Naive thymus-derived CD4-positive, alpha-beta T cell (primary cell): ENCODE results near the gene P2RY2. TPM values are rescaled to one million over a fixed set of nuclear protein-coding genes. Genes with fewer than 3 reads are reported as not detected.

ENCODE experiments used
- ATAC-seq: fragments of 150-1000 bp; cut with Tn5 transposase; 2 replicates; pipeline ENCODE4 v1.10.0; 2021; ENCODE audit warnings: mild to moderate bottlenecking, moderate library complexity
- CTCF ChIA-PET: fragments of 350-600 bp; sonication (Branson Sonifier 250); formaldehyde crosslinking; loops from one replicate; lab custom pipeline; 2021; ENCODE audit warnings: antibody characterized with exemption; lab: Charles Lee
- POLR2A ChIA-PET: fragments of 350-600 bp; sonication (Branson Sonifier 250); formaldehyde crosslinking; loops from one replicate; lab custom pipeline; 2021; ENCODE audit warnings: antibody characterized with exemption, inconsistent platforms; lab: Charles Lee
- DNase-seq, 9 donors: peaks; one replicate each; pipeline versions ENCODE4 v3.0.0 to v3.0.0-alpha.2; 2020 to 2022; ENCODE audit warnings: mixed read lengths in 1 of 9
- H3K27ac ChIP-seq: one replicate; pipeline ENCODE4 v1.7.0; 2013; ENCODE audit warnings: mild to moderate bottlenecking, low read depth, low read length, moderate library complexity
- H3K27me3 ChIP-seq, 2 donors: one replicate each; pipeline ENCODE4 v1.7.0; 2013; ENCODE audit warnings: low read length in 2 of 2, mild to moderate bottlenecking in 2 of 2, moderate library complexity in 2 of 2; ENCODE audit not compliant: control insufficient read depth in 2 of 2, insufficient read depth in 2 of 2
- H3K36me3 ChIP-seq, 3 experiments: 1 replicate in 2 of 3; 2 replicates in 1 of 3; pipeline ENCODE4 v1.7.0; 2013; ENCODE audit warnings: low read length in 3 of 3, mild to moderate bottlenecking in 3 of 3, moderate library complexity in 1 of 3; ENCODE audit not compliant: insufficient read depth in 3 of 3, control insufficient read depth in 2 of 3
- H3K4me1 ChIP-seq, 2 donors: one replicate each; pipeline ENCODE4 v1.7.0; 2013; ENCODE audit warnings: low read length in 2 of 2, mild to moderate bottlenecking in 2 of 2, moderate library complexity in 1 of 2; ENCODE audit not compliant: control insufficient read depth in 2 of 2, insufficient read depth in 2 of 2
- H3K4me3 ChIP-seq: 2 replicates; pipeline ENCODE4 v1.7.0; 2013; ENCODE audit warnings: mild to moderate bottlenecking, low read length
- H3K9me3 ChIP-seq, 3 experiments: 1 replicate in 2 of 3; 2 replicates in 1 of 3; pipeline ENCODE4 v1.7.0; 2013; ENCODE audit warnings: low read length in 3 of 3; ENCODE audit not compliant: control insufficient read depth in 2 of 3
- H3K27ac Mint-ChIP-seq, 9 donors: one replicate each; pipeline ENCODE4 v1.8.0; 2020 to 2022; ENCODE audit warnings: mixed read lengths in 9 of 9, mild to moderate bottlenecking in 8 of 9, moderate library complexity in 5 of 9, inconsistent platforms in 2 of 9
- H3K27me3 Mint-ChIP-seq, 5 donors: one replicate each; pipeline ENCODE4 v1.8.0; 2021 to 2022; ENCODE audit warnings: mixed read lengths in 5 of 5, mild to moderate bottlenecking in 1 of 5
- H3K36me3 Mint-ChIP-seq, 5 donors: one replicate each; pipeline ENCODE4 v1.8.0; 2020 to 2022; ENCODE audit warnings: mixed read lengths in 5 of 5, mild to moderate bottlenecking in 3 of 5, inconsistent platforms in 1 of 5
- H3K4me1 Mint-ChIP-seq, 7 donors: one replicate each; pipeline ENCODE4 v1.8.0; 2020 to 2022; ENCODE audit warnings: mixed read lengths in 7 of 7, mild to moderate bottlenecking in 3 of 7, inconsistent platforms in 1 of 7
- H3K4me3 Mint-ChIP-seq, 10 donors: one replicate each; pipeline ENCODE4 v1.8.0; 2020 to 2022; ENCODE audit warnings: mild to moderate bottlenecking in 10 of 10, mixed read lengths in 10 of 10, moderate library complexity in 6 of 10, inconsistent platforms in 2 of 10
- H3K9me3 Mint-ChIP-seq, 11 donors: one replicate each; pipeline ENCODE4 v1.8.0; 2020 to 2022; ENCODE audit warnings: mixed read lengths in 11 of 11, mild to moderate bottlenecking in 4 of 11, inconsistent platforms in 1 of 11, moderate library complexity in 1 of 11
- intact Hi-C, 2 donors: fragments of 100-400 bp; cut with micrococcal nuclease; formaldehyde crosslinking; loops; one replicate each; pipeline ENCODE4 v1.15.1; 2023
- polyA plus RNA-seq, 2 donors: library from polyadenylated mRNA; unstranded; fragments of 300-500 nt; fragmentation: Illumina TruSeq; gene quantifications; one replicate each; pipeline ENCODE4 v1.2.3, GENCODE V29; 2021
- total RNA-seq, 6 experiments: library from RNA in 5 of 6; stranded (reverse) in 5 of 6; gene quantifications; 1 replicate in 5 of 6; 2 replicates in 1 of 6; pipeline ENCODE4 v1.2.3 and lab custom pipeline; 2021 to 2026

Gene P2RY2
- total and polyA plus RNA-seq, 7 experiments from 2014 or later, result 0.90 to 5.3 TPM; not detected in 5

- H3K27ac ChIP-seq, result no peak overlapping the region
- H3K27me3 ChIP-seq, result no peaks in the 10 kb centered on the region
- Mint-ChIP-seq H3K36me3 (no peaks in the 10 kb centered on the region), H3K9me3 (no peaks in the 10 kb centered on the region), H3K27me3 (peaks cover 22 to 60% (median 33%) of the 10 kb centered on the region in 5 donors), H3K27ac (no peak overlapping the region), H3K4me3 (no peak overlapping the region), H3K4me1 (peaks cover 0 to 2% (median 0%) of the 10 kb centered on the region in 7 donors)
- no peaks in the 10 kb centered on the region for H3K4me1 ChIP-seq
- POLR2A ChIA-PET, result no interaction called here
- H3K36me3 ChIP-seq, result no peaks in the 10 kb centered on the region
- ATAC-seq (no peak), DNase-seq (no peak)
- intact Hi-C loops, result no loop called here
- H3K4me3 ChIP-seq, result no peak overlapping the region
- H3K9me3 ChIP-seq, result no peaks in the 10 kb centered on the region
- CTCF ChIA-PET, result no interaction called here
These were observed 47.3 kb downstream of the P2RY2 start for GRCh38 chr11:73265278-73265810.

- Mint-ChIP-seq H3K4me1 (peaks cover 0 to 2% (median 0%) of the 10 kb centered on the region in 7 donors), H3K4me3 (no peak overlapping the region), H3K27me3 (peaks cover 22 to 60% (median 33%) of the 10 kb centered on the region in 5 donors), H3K27ac (no peak overlapping the region), H3K36me3 (no peaks in the 10 kb centered on the region), H3K9me3 (no peaks in the 10 kb centered on the region)
- H3K9me3 ChIP-seq, result no peaks in the 10 kb centered on the region
- H3K27ac ChIP-seq, result no peak overlapping the region
- intact Hi-C loops, result no loop called here
- POLR2A ChIA-PET, result no interaction called here
- ATAC-seq (no peak), DNase-seq (no peak)
- H3K4me3 ChIP-seq, result no peak overlapping the region
- no peaks in the 10 kb centered on the region for H3K4me1 ChIP-seq
- no peaks in the 10 kb centered on the region for H3K36me3 ChIP-seq
- CTCF ChIA-PET, result no interaction called here
- no peaks in the 10 kb centered on the region for H3K27me3 ChIP-seq
These were observed 48.0 kb downstream of the P2RY2 start for GRCh38 chr11:73265853-73266645.

- no peaks in the 10 kb centered on the region for H3K27me3 ChIP-seq
- H3K36me3 Mint-ChIP-seq, result no peaks in the 10 kb centered on the region
- no peak overlapping the region for H3K27ac Mint-ChIP-seq
- DNase-seq (no peak), ATAC-seq (no peak)
- H3K4me3 ChIP-seq, result no peak overlapping the region
- H3K36me3 ChIP-seq, result no peaks in the 10 kb centered on the region
- H3K27me3 Mint-ChIP-seq, result peaks cover 22 to 61% (median 33%) of the 10 kb centered on the region in 5 donors
- intact Hi-C loops, result no loop called here
- POLR2A ChIA-PET, result no interaction called here
- H3K9me3 Mint-ChIP-seq, result no peaks in the 10 kb centered on the region
- CTCF ChIA-PET, result no interaction called here
- H3K4me1 ChIP-seq, result no peaks in the 10 kb centered on the region
- H3K27ac ChIP-seq, result no peak overlapping the region
- H3K9me3 ChIP-seq, result no peaks in the 10 kb centered on the region
- no peak overlapping the region for H3K4me3 Mint-ChIP-seq
- H3K4me1 Mint-ChIP-seq, result peaks cover 0 to 2% (median 0%) of the 10 kb centered on the region in 7 donors
These were observed 48.6 kb downstream of the P2RY2 start for GRCh38 chr11:73266646-73267020.

GRCh38 chr11:73267122-73267846 is 49.2 kb downstream of the P2RY2 start:
- H3K27ac Mint-ChIP-seq, result peak overlapping the region in 1 of 9 donors; percentile 10
- H3K4me1 Mint-ChIP-seq, result peaks cover 0 to 2% (median 0%) of the 10 kb centered on the region in 7 donors
- H3K4me1 ChIP-seq, result no peaks in the 10 kb centered on the region
- POLR2A ChIA-PET, result no interaction called here
- DNase-seq, result no peak
- H3K36me3 ChIP-seq, result no peaks in the 10 kb centered on the region
- no peaks in the 10 kb centered on the region for H3K27me3 ChIP-seq
- H3K9me3 ChIP-seq, result no peaks in the 10 kb centered on the region
- intact Hi-C loops, result no loop called here
- H3K27ac ChIP-seq, result no peak overlapping the region
- H3K4me3 Mint-ChIP-seq, result no peak overlapping the region
- CTCF ChIA-PET, result no interaction called here
- peaks cover 22 to 58% (median 33%) of the 10 kb centered on the region in 5 donors for H3K27me3 Mint-ChIP-seq
- no peaks in the 10 kb centered on the region for H3K36me3 Mint-ChIP-seq
- no peak overlapping the region for H3K4me3 ChIP-seq
- no peaks in the 10 kb centered on the region for H3K9me3 Mint-ChIP-seq
- ATAC-seq, result no peak

- H3K36me3 ChIP-seq, result no peaks in the 10 kb centered on the region
- Mint-ChIP-seq H3K4me1 (peaks cover 0 to 2% (median 0%) of the 10 kb centered on the region in 7 donors), H3K27ac (peak overlapping the region in 1 of 9 donors; percentile 10), H3K27me3 (peaks cover 21 to 52% (median 27%) of the 10 kb centered on the region in 5 donors), H3K4me3 (no peak overlapping the region), H3K9me3 (no peaks in the 10 kb centered on the region), H3K36me3 (no peaks in the 10 kb centered on the region)
- no peaks in the 10 kb centered on the region for H3K4me1 ChIP-seq
- ChIA-PET CTCF (interaction anchor here (0.8 kb wide), 1 partner anchor 91 kb away, joined by 4 read pairs; no protein-coding TSS in a partner anchor), POLR2A (no interaction called here)
- H3K4me3 ChIP-seq, result no peak overlapping the region
- DNase-seq (no peak), ATAC-seq (no peak)
- no peaks in the 10 kb centered on the region for H3K27me3 ChIP-seq
- H3K27ac ChIP-seq, result no peak overlapping the region
- no peaks in the 10 kb centered on the region for H3K9me3 ChIP-seq
- intact Hi-C loops, result no loop called here
These were observed 49.9 kb downstream of the P2RY2 start for GRCh38 chr11:73267906-73268540.

- no peaks in the 10 kb centered on the region for H3K4me1 ChIP-seq
- intact Hi-C loops, result no loop called here
- CTCF ChIA-PET, result no interaction called here
- H3K36me3 ChIP-seq, result no peaks in the 10 kb centered on the region
- H3K27me3 ChIP-seq, result no peaks in the 10 kb centered on the region
- H3K4me3 ChIP-seq, result no peak overlapping the region
- H3K27ac ChIP-seq, result no peak overlapping the region
- ATAC-seq (no peak), DNase-seq (no peak)
- H3K9me3 ChIP-seq, result no peaks in the 10 kb centered on the region
- Mint-ChIP-seq H3K4me3 (no peak overlapping the region), H3K27ac (no peak overlapping the region), H3K36me3 (no peaks in the 10 kb centered on the region), H3K9me3 (no peaks in the 10 kb centered on the region), H3K4me1 (peaks cover 0 to 2% (median 0%) of the 10 kb centered on the region in 7 donors), H3K27me3 (peaks cover 16 to 44% (median 21%) of the 10 kb centered on the region in 5 donors)
- POLR2A ChIA-PET, result no interaction called here
These were observed 50.7 kb downstream of the P2RY2 start for GRCh38 chr11:73268671-73269271.
